H1 (cell line): ENCODE measurements around the gene LCN15. TPM values are rescaled to one million over a fixed set of nuclear protein-coding genes. Genes with fewer than 3 reads are reported as not detected.

ENCODE experiments used
- CTCF ChIA-PET: fragments of 300-600 bp; sonication (Branson Sonifier 250); formaldehyde crosslinking; loops from one replicate; lab custom pipeline; 2021; ENCODE audit not compliant: partially characterized antibody; lab: Charles Lee
- POLR2A ChIA-PET: fragments of 300-600 bp; sonication (Branson Sonifier 250); formaldehyde crosslinking; loops from one replicate; lab custom pipeline; 2021; ENCODE audit warnings: inconsistent platforms; ENCODE audit not compliant: partially characterized antibody; lab: Charles Lee
- DNase-seq, 2 experiments: peaks; one replicate each; pipeline versions ENCODE4 v3.0.0 to v3.0.0-alpha.2; 2010 to 2022; ENCODE audit warnings: low spot score in 2 of 2, low read depth in 1 of 2, mixed read lengths in 1 of 2
- FAIRE-seq: peaks from 2 replicates; lab custom pipeline; 2011; peaks lifted over from hg19 to GRCh38; lab: Jason Lieb, UNC
- H2AFZ ChIP-seq: 2 replicates; pipeline ENCODE4 v1.8.1; 2012; ENCODE audit warnings: low read length, inconsistent platforms
- H2AK5ac ChIP-seq: 2 replicates; pipeline ENCODE4 v1.6.1; 2013; ENCODE audit warnings: low read depth, low read length
- H2BK120ac ChIP-seq: replicated peaks from 2 replicates; pipeline ENCODE3; 2013; ENCODE audit warnings: low read depth, low read length, inconsistent platforms
- H2BK12ac ChIP-seq: 2 replicates; pipeline ENCODE4 v1.6.1; 2013; ENCODE audit warnings: low read depth, low read length
- H2BK15ac ChIP-seq: 2 replicates; pipeline ENCODE4 v1.6.1; 2013; ENCODE audit warnings: low read length
- H2BK20ac ChIP-seq: 2 replicates; pipeline ENCODE4 v1.6.1; 2013; ENCODE audit warnings: low read length
- H2BK5ac ChIP-seq: 2 replicates; pipeline ENCODE4 v1.6.1; 2013; ENCODE audit warnings: low read depth, low read length
- H3K14ac ChIP-seq: 2 replicates; pipeline ENCODE4 v1.6.1; 2013; ENCODE audit warnings: inconsistent platforms; ENCODE audit not compliant: insufficient read length
- H3K18ac ChIP-seq: 2 replicates; pipeline ENCODE4 v1.6.1; 2013; ENCODE audit warnings: low read length; ENCODE audit errors: extremely low read depth
- H3K23ac ChIP-seq: 2 replicates; pipeline ENCODE4 v1.6.1; 2013; ENCODE audit warnings: inconsistent platforms; ENCODE audit not compliant: insufficient read length
- H3K23me2 ChIP-seq: 2 replicates; pipeline ENCODE4 v1.6.1; 2013; ENCODE audit warnings: low read depth, low read length
- H3K27ac ChIP-seq: 2 replicates; pipeline ENCODE4 v1.6.1; 2011; ENCODE audit warnings: low read depth, low read length, inconsistent platforms
- H3K27me3 ChIP-seq, 4 experiments: replicated peaks in 1 of 4; 1 replicate in 1 of 4; 2 replicates in 3 of 4; pipeline versions ENCODE4 v1.6.1 to v1.8.1; 2011 to 2013; ENCODE audit warnings: low read length in 3 of 4, mild to moderate bottlenecking in 3 of 4, inconsistent platforms in 2 of 4, mixed read lengths in 2 of 4, moderate library complexity in 1 of 4; ENCODE audit not compliant: control insufficient read depth in 3 of 4, insufficient read depth in 3 of 4; ENCODE audit errors: extremely low read depth in 1 of 4
- H3K36me3 ChIP-seq, 4 experiments: 2 replicates each; pipeline versions ENCODE4 v1.6.1 to v1.8.1; 2011 to 2013; ENCODE audit warnings: mild to moderate bottlenecking in 4 of 4, low read length in 3 of 4, moderate library complexity in 2 of 4, control low read depth in 1 of 4, inconsistent platforms in 1 of 4; ENCODE audit not compliant: insufficient read depth in 4 of 4, control insufficient read depth in 2 of 4
- H3K4ac ChIP-seq: replicated peaks from 2 replicates; pipeline ENCODE3; 2013; ENCODE audit warnings: low read length, low read depth, mixed read lengths, inconsistent platforms; ENCODE audit not compliant: insufficient read length
- H3K4me1 ChIP-seq, 4 experiments: replicated peaks in 1 of 4; 1 replicate in 1 of 4; 2 replicates in 3 of 4; pipeline versions ENCODE4 v1.6.1 to v1.8.1; 2011 to 2013; ENCODE audit warnings: low read length in 3 of 4, inconsistent platforms in 2 of 4, mixed read lengths in 1 of 4; ENCODE audit not compliant: insufficient read depth in 4 of 4, control insufficient read depth in 3 of 4
- H3K4me2 ChIP-seq, 2 experiments: 2 replicates each; pipeline versions ENCODE4 v1.6.1 to v1.8.1; 2011 to 2013; ENCODE audit warnings: low read depth in 2 of 2, low read length in 2 of 2, control low read depth in 1 of 2, inconsistent platforms in 1 of 2, mild to moderate bottlenecking in 1 of 2; ENCODE audit not compliant: insufficient read depth in 1 of 2
- H3K4me3 ChIP-seq, 4 experiments: fragments of 200-600, 300-600 bp in 1 of 4; sonication (generic), shearing (Covaris generic), sonication (Bioruptor Twin) in 1 of 4; 2 replicates each; pipeline versions ENCODE4 v1.5.1 to v1.8.1; 2011 to 2016; ENCODE audit warnings: low read length in 4 of 4, low read depth in 3 of 4, control low read depth in 2 of 4, inconsistent platforms in 2 of 4, mild to moderate bottlenecking in 2 of 4, mixed read lengths in 1 of 4, moderate library complexity in 1 of 4; ENCODE audit not compliant: insufficient read depth in 2 of 4; ENCODE audit errors: extremely low read depth in 1 of 4
- H3K56ac ChIP-seq: replicated peaks from 2 replicates; pipeline ENCODE3; 2013; ENCODE audit warnings: low read depth, mild to moderate bottlenecking, mixed read lengths, low read length, inconsistent platforms; ENCODE audit not compliant: insufficient read length
- H3K79me1 ChIP-seq: 2 replicates; pipeline ENCODE4 v1.6.1; 2013; ENCODE audit warnings: low read depth, low read length, control low read depth
- H3K79me2 ChIP-seq, 2 experiments: 2 replicates each; pipeline versions ENCODE4 v1.6.1 to v1.8.1; 2012 to 2013; ENCODE audit warnings: low read length in 2 of 2, mild to moderate bottlenecking in 2 of 2, inconsistent platforms in 1 of 2; ENCODE audit not compliant: insufficient read depth in 2 of 2, control insufficient read depth in 1 of 2
- H3K9ac ChIP-seq, 4 experiments: replicated peaks in 1 of 4; 1 replicate in 1 of 4; 2 replicates in 3 of 4; pipeline versions ENCODE4 v1.6.1 to v1.8.1; 2011 to 2013; ENCODE audit warnings: low read depth in 3 of 4, low read length in 3 of 4, control low read depth in 2 of 4, mild to moderate bottlenecking in 2 of 4, moderate library complexity in 2 of 4, inconsistent platforms in 1 of 4; ENCODE audit errors: extremely low read depth in 1 of 4
- H3K9me3 ChIP-seq, 2 experiments: 2 replicates each; pipeline versions ENCODE4 v1.6.1 to v1.8.1; 2012 to 2013; ENCODE audit warnings: mild to moderate bottlenecking in 2 of 2, moderate library complexity in 2 of 2, control low read depth in 1 of 2, inconsistent platforms in 1 of 2, low read depth in 1 of 2, low read length in 1 of 2, mixed read lengths in 1 of 2; ENCODE audit not compliant: insufficient read depth in 2 of 2
- H4K20me1 ChIP-seq, 2 experiments: replicated peaks in 1 of 2; 2 replicates each; pipeline versions ENCODE3 to v1.8.1; 2011 to 2013; ENCODE audit warnings: inconsistent platforms in 2 of 2, low read length in 2 of 2, mild to moderate bottlenecking in 1 of 2; ENCODE audit not compliant: insufficient read depth in 2 of 2, control insufficient read depth in 1 of 2
- H4K5ac ChIP-seq: 2 replicates; pipeline ENCODE4 v1.6.1; 2013; ENCODE audit warnings: low read length, low read depth, mixed read lengths, inconsistent platforms; ENCODE audit not compliant: insufficient read length
- H4K8ac ChIP-seq: 2 replicates; pipeline ENCODE4 v1.8.0; 2013; ENCODE audit warnings: mild to moderate bottlenecking, moderate library complexity, low read length, inconsistent platforms; ENCODE audit not compliant: insufficient read depth; ENCODE audit errors: extremely low read depth
- H4K91ac ChIP-seq: replicated peaks from 2 replicates; pipeline ENCODE3; 2013; ENCODE audit warnings: low read length, mixed read lengths, inconsistent platforms; ENCODE audit not compliant: insufficient read length
- ATF3 ChIP-seq: IDR thresholded peaks from 2 replicates; pipeline ENCODE4 v1.6.1; 2011; ENCODE audit warnings: low read depth, mild to moderate bottlenecking, low read length; ENCODE audit not compliant: insufficient read depth
- BACH1 ChIP-seq: IDR thresholded peaks from 2 replicates; pipeline ENCODE4 v1.6.1; 2012; ENCODE audit warnings: low read length, improper control_type of control experiment
- BRCA1 ChIP-seq: IDR thresholded peaks from 2 replicates; pipeline ENCODE4 v1.6.1; 2012; ENCODE audit warnings: low read depth, low read length, improper control_type of control experiment
- CBX8 ChIP-seq: fragments of 300-800, 300-1000 bp; sonication (generic); IDR thresholded peaks from 2 replicates; pipeline ENCODE4 v1.7.1; 2016; ENCODE audit warnings: low read depth, low read length, borderline replicate concordance
- CHD2 ChIP-seq: IDR thresholded peaks from 2 replicates; pipeline ENCODE4 v1.6.1; 2012; ENCODE audit warnings: low read length, improper control_type of control experiment
- EGR1 ChIP-seq: IDR thresholded peaks from 2 replicates; pipeline ENCODE4 v1.6.1; 2011; ENCODE audit warnings: low read depth, low read length, borderline replicate concordance
- RNF2 ChIP-seq: fragments of 200-900, 300-1000 bp; sonication (generic); IDR thresholded peaks from 2 replicates; pipeline ENCODE4 v1.7.1; 2016; ENCODE audit warnings: borderline replicate concordance, low read depth, mild to moderate bottlenecking, antibody characterized with exemption, low read length; ENCODE audit not compliant: poor library complexity, severe bottlenecking; ENCODE audit errors: missing control alignments
- RXRA ChIP-seq: IDR thresholded peaks from 2 replicates; pipeline ENCODE4 v1.6.1; 2011; ENCODE audit warnings: low read depth, mild to moderate bottlenecking, low read length, moderate library complexity; ENCODE audit not compliant: insufficient read depth
- SIN3A ChIP-seq, 2 experiments: IDR thresholded peaks in 1 of 2; conservative IDR thresholded peaks in 1 of 2; 2 replicates each; pipeline ENCODE4 v1.6.1; 2011 to 2012; ENCODE audit warnings: low read length in 2 of 2, improper control_type of control experiment in 1 of 2, low read depth in 1 of 2, mild to moderate bottlenecking in 1 of 2
- SIRT6 ChIP-seq: IDR thresholded peaks from one replicate; pipeline ENCODE4 v1.7.1; 2012; ENCODE audit warnings: low read length, inconsistent platforms
- TBP ChIP-seq: IDR thresholded peaks from 2 replicates; pipeline ENCODE4 v1.6.1; 2011; ENCODE audit warnings: low read depth, low read length, improper control_type of control experiment
- WGBS, 2 experiments: shearing (Covaris generic) in 1 of 2; methylation state at CpG; one replicate each; pipeline versions ENCODE4 v1.1.6 to v1.1.7; 2013 to 2015; ENCODE audit warnings: low lambda C conversion rate in 2 of 2, mixed read lengths in 2 of 2, inconsistent platforms in 1 of 2, low coverage in 1 of 2, missing lambda C conversion rate in 1 of 2; ENCODE audit not compliant: insufficient replicate concordance in 2 of 2, insufficient coverage in 1 of 2, insufficient read length in 1 of 2; ENCODE audit errors: extremely low coverage in 1 of 2, missing lambda C conversion rate in 1 of 2; 5-methylcytosine and 5-hydroxymethylcytosine counted together
- polyA plus RNA-seq, 7 experiments: library from polyadenylated mRNA; depleted of rRNA in 3 of 7; stranded (reverse) in 5 of 7; unstranded in 2 of 7; fragments of >200 nt in 5 of 7; fragments of 200-250 nt in 2 of 7; gene quantifications; 1 replicate in 5 of 7; 2 replicates in 1 of 7; 4 replicates in 1 of 7; pipeline versions ENCODE4 v1.2.1 to v1.2.3, GENCODE V29; 2011 to 2013; ENCODE audit warnings: missing spikeins in 2 of 7, mixed read lengths in 2 of 7
- total RNA-seq: library from RNA; stranded (reverse); fragmentation: NEBNext Ultra II Directional; extraction: Animal tissue kit (Norgen Biotek cat#: 25700); gene quantifications from 2 replicates; pipeline ENCODE4 v1.2.1, GENCODE V29; 2021

LCN15 gene
- total and polyA plus RNA-seq, 2 of the 8 experiments (the other 6 are each of a cell fraction or from before 2014, with no cell fraction given), result 0.08 to 0.47 TPM

- peaks cover 0 to 8% of the 10 kb centered on the region in 2 experiments for H4K20me1 ChIP-seq
- no peaks in the 10 kb centered on the region; the same call in 1 of the 2 replicates for H3K23me2 ChIP-seq
- H2AFZ ChIP-seq, result no peak overlapping the region
- H3K4me2 ChIP-seq, result peak overlapping the region; percentile 71 to 94; a peak in 3 of 4 replicates
- H3K4me3 ChIP-seq, result peak overlapping the region in 1 of 4 experiments; percentile 83; a peak in 3 of 8 replicates
- no peak overlapping the region for H2BK5ac ChIP-seq
- H3K27me3 ChIP-seq, result no peaks in the 10 kb centered on the region
- H3K4me1 ChIP-seq, result peaks cover 0 to 11% (median 6%) of the 10 kb centered on the region in 4 experiments; a peak in 5 of 7 replicates
- no peaks in the 10 kb centered on the region for H3K79me2 ChIP-seq
- no peaks in the 10 kb centered on the region for H3K36me3 ChIP-seq
- H2AK5ac ChIP-seq, result no peak overlapping the region
- H3K79me1 ChIP-seq, result no peaks in the 10 kb centered on the region; the same call in 1 of the 2 replicates
- no peak overlapping the region for H2BK20ac ChIP-seq
- H4K5ac ChIP-seq, result no peak overlapping the region
- DNase-seq (no peak), FAIRE-seq (no peak)
- H2BK15ac ChIP-seq, result no peak overlapping the region
- H2BK12ac ChIP-seq, result no peak overlapping the region
- no peak overlapping the region for H3K14ac ChIP-seq
- H3K23ac ChIP-seq, result no peak overlapping the region
- no peak overlapping the region for H3K9ac ChIP-seq
- POLR2A ChIA-PET, result interaction anchor here (1.5 kb wide), 1 partner anchor 15 kb away, joined by 3 read pairs; the partner anchor contains the start of gene RABL6
- no peak overlapping the region for H4K8ac ChIP-seq
- WGBS, 2 experiments, result 88% methylated on average over 15 of the region's 15 CpGs; no CpG with 5 or more reads in 1 of the 2 experiments
- H3K18ac ChIP-seq, result no peak overlapping the region; the same call in 1 of the 2 replicates
- H3K9me3 ChIP-seq, result no peaks in the 10 kb centered on the region
- CTCF ChIA-PET, result interaction anchor here (0.7 to 2.4 kb wide), 16 partner anchors 8 to 743 kb away, joined by 3 to 16 read pairs (median 5); partner anchors contain the start of gene ABCA2
- no peak overlapping the region for H2BK120ac ChIP-seq
- no peak overlapping the region for H3K4ac ChIP-seq
- no peak overlapping the region for H3K56ac ChIP-seq
- no peak overlapping the region for H3K27ac ChIP-seq
- H4K91ac ChIP-seq, result no peak overlapping the region
- TF ChIP-seq BRCA1 (no peak), ATF3 (no peak), BACH1 (no peak), RXRA (no peak), SIN3A (conservative IDR thresholded peaks at IDR 0.05 in 1 of 2, IDR thresholded peaks at IDR 0.05 in 1 of 2; ENCODE audit: low read depth in 1 of 2, low read length in 2 of 2) (no peak), CBX8 (no peak), SIRT6 (no peak), EGR1 (no peak), TBP (no peak), CHD2 (no peak), RNF2 (no peak)
Observed at GRCh38 chr9:136792321-136793085, 28.2 kb upstream of the LCN15 start.
